GM23338 (cell line): ENCODE measurements around the gene CDH15. TPM values are rescaled to one million over a fixed set of nuclear protein-coding genes. Genes with fewer than 3 reads are reported as not detected.

Source experiments
- ATAC-seq: fragments of 200-7000 bp; cut with Tn5 transposase; 3 replicates; pipeline ENCODE4 v1.9.1; 2020
- DNase-seq: peaks from one replicate; pipeline ENCODE4 v3.0.0-alpha.2; 2015; ENCODE audit warnings: low spot score
- H2AFZ ChIP-seq: fragments of 200-600 bp; sonication (generic); 2 replicates; pipeline ENCODE4 v1.8.0; 2016; ENCODE audit warnings: antibody characterized with exemption, mild to moderate bottlenecking, moderate library complexity
- H3F3A ChIP-seq: fragments of 200-600 bp; sonication (generic); replicated peaks from 2 replicates; pipeline ENCODE4 v1.8.0; 2017; ENCODE audit warnings: antibody characterized with exemption, mixed run types, low read depth
- H3K27ac ChIP-seq: fragments of 200-600 bp; sonication (generic); 2 replicates; pipeline ENCODE4 v1.6.1; 2016; ENCODE audit warnings: low read depth
- H3K27me3 ChIP-seq: fragments of 200-600 bp; sonication (generic); 2 replicates; pipeline ENCODE4 v1.8.0; 2016; ENCODE audit warnings: mild to moderate bottlenecking, mixed run types, moderate library complexity; ENCODE audit not compliant: insufficient read depth
- H3K36me3 ChIP-seq: fragments of 200-600 bp; sonication (generic); 2 replicates; pipeline ENCODE4 v1.8.0; 2016; ENCODE audit warnings: mild to moderate bottlenecking; ENCODE audit not compliant: insufficient read depth
- H3K4me1 ChIP-seq: fragments of 200-600 bp; sonication (generic); 2 replicates; pipeline ENCODE4 v1.8.0; 2016; ENCODE audit warnings: mild to moderate bottlenecking, moderate library complexity; ENCODE audit not compliant: insufficient read depth
- H3K4me2 ChIP-seq: fragments of 200-600 bp; sonication (generic); 2 replicates; pipeline ENCODE4 v1.7.1; 2017; ENCODE audit warnings: mixed run types
- H3K4me3 ChIP-seq: fragments of 200-600 bp; sonication (generic); 2 replicates; pipeline ENCODE4 v1.6.1; 2016; ENCODE audit warnings: mixed run types
- H3K79me2 ChIP-seq: fragments of 200-600 bp; sonication (generic); replicated peaks from 2 replicates; pipeline ENCODE4 v1.8.0; 2017; ENCODE audit warnings: mild to moderate bottlenecking; ENCODE audit not compliant: insufficient read depth
- H3K9me2 ChIP-seq: fragments of 200-600 bp; sonication (generic); 2 replicates; pipeline ENCODE4 v1.8.0; 2017; ENCODE audit not compliant: insufficient read depth
- H4K20me1 ChIP-seq: fragments of 200-600 bp; sonication (generic); replicated peaks from 2 replicates; pipeline ENCODE4 v1.8.0; 2017; ENCODE audit warnings: mild to moderate bottlenecking; ENCODE audit not compliant: insufficient read depth
- H3K27ac Mint-ChIP-seq: 2 replicates; pipeline ENCODE4 v1.8.0; 2020; ENCODE audit warnings: inconsistent platforms, mild to moderate bottlenecking, moderate library complexity, mixed read lengths
- H3K27me3 Mint-ChIP-seq: 3 replicates; pipeline ENCODE4 v1.8.0; 2022; ENCODE audit warnings: low read depth, mild to moderate bottlenecking, moderate library complexity, mixed read lengths, inconsistent platforms; ENCODE audit not compliant: insufficient read depth, poor library complexity
- H3K36me3 Mint-ChIP-seq: 3 replicates; pipeline ENCODE4 v1.8.0; 2021; ENCODE audit warnings: low read depth, mild to moderate bottlenecking, inconsistent platforms, moderate library complexity, mixed read lengths
- H3K4me1 Mint-ChIP-seq: 3 replicates; pipeline ENCODE4 v1.8.0; 2020; ENCODE audit warnings: mild to moderate bottlenecking, inconsistent platforms, mixed read lengths
- H3K4me3 Mint-ChIP-seq: 3 replicates; pipeline ENCODE4 v1.8.0; 2021; ENCODE audit warnings: moderate library complexity, mild to moderate bottlenecking, inconsistent platforms, mixed read lengths
- H3K9me3 Mint-ChIP-seq: 3 replicates; pipeline ENCODE4 v1.8.0; 2020; ENCODE audit warnings: moderate library complexity, mild to moderate bottlenecking, inconsistent platforms, mixed read lengths
- CREB1 ChIP-seq: fragments of 250-450 bp; sonication (Bioruptor Pico); IDR thresholded peaks from 2 replicates; pipeline ENCODE4 v1.5.0; 2020; ENCODE audit warnings: low read depth, mild to moderate bottlenecking, moderate library complexity
- EZH2phosphoT487 ChIP-seq: fragments of 200-600 bp; sonication (generic); IDR thresholded peaks from one replicate; pipeline ENCODE4 v1.8.1; 2018; ENCODE audit warnings: antibody characterized with exemption; ENCODE audit not compliant: unreplicated experiment
- JUNB ChIP-seq: IDR thresholded peaks from one replicate; pipeline ENCODE4 v1.6.1; 2016; ENCODE audit warnings: antibody characterized with exemption; ENCODE audit not compliant: unreplicated experiment
- POLR2AphosphoS5 ChIP-seq: IDR thresholded peaks from 2 replicates; pipeline ENCODE4 v1.6.1; 2016; ENCODE audit warnings: antibody characterized with exemption, low read depth
- ZNF114 ChIP-seq: fragments of 250-450 bp; sonication (Bioruptor Pico); IDR thresholded peaks from 2 replicates; pipeline ENCODE4 v1.5.0; 2020; ENCODE audit warnings: mild to moderate bottlenecking, moderate library complexity
- polyA plus RNA-seq: library from polyadenylated mRNA; unstranded; fragments of >200 nt; fragmentation: Nextera tagmentation; extraction: Ambion mirVana; gene quantifications from 2 replicates; pipeline ENCODE4 v1.2.1, GENCODE V29; 2016
- total RNA-seq: library from RNA; depleted of rRNA; stranded (reverse); fragments of >200 nt; shearing (Covaris generic); gene quantifications from 2 replicates; pipeline ENCODE4 v1.2.3, GENCODE V29; 2014
- TF ChIP-seq, protein P1 (sequence below): fragments of 250-450 bp; sonication (Bioruptor Pico); IDR thresholded peaks from 2 replicates; pipeline ENCODE4 v1.5.0; 2020; ENCODE audit warnings: mild to moderate bottlenecking, moderate library complexity
- TF ChIP-seq, protein P2 (sequence below): IDR thresholded peaks from 2 replicates; pipeline ENCODE4 v1.6.1; 2016; ENCODE audit warnings: antibody characterized with exemption
- TF ChIP-seq, protein P3 (sequence below): IDR thresholded peaks from one replicate; pipeline ENCODE4 v1.6.1; 2018; ENCODE audit warnings: antibody characterized with exemption; ENCODE audit not compliant: unreplicated experiment

Gene CDH15
- total and polyA plus RNA-seq, 2 experiments from 2014 or later, result 0.61 to 1.0 TPM

DNA sequence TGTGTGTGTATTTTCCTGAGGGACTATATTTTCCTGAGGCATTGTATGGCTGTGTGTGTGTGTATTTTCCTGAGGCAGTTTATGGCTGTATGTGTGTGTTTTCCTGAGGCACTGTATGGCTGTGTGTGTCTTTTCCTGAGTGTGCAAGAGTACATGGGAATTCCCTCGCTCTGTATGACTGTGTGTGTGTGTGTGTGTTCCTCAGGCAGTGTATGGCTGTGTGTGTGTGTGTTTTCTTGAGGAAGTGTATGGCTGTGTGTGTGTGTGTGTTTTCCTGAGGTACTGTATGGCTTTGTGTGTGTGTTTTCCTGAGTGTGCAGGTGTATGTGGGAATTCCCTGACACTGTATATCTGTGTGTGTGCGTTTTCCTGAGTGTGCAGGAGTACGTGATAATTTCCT lies 50.1 kb downstream of the CDH15 start (continued):
- TF ChIP-seq, protein P1, sequence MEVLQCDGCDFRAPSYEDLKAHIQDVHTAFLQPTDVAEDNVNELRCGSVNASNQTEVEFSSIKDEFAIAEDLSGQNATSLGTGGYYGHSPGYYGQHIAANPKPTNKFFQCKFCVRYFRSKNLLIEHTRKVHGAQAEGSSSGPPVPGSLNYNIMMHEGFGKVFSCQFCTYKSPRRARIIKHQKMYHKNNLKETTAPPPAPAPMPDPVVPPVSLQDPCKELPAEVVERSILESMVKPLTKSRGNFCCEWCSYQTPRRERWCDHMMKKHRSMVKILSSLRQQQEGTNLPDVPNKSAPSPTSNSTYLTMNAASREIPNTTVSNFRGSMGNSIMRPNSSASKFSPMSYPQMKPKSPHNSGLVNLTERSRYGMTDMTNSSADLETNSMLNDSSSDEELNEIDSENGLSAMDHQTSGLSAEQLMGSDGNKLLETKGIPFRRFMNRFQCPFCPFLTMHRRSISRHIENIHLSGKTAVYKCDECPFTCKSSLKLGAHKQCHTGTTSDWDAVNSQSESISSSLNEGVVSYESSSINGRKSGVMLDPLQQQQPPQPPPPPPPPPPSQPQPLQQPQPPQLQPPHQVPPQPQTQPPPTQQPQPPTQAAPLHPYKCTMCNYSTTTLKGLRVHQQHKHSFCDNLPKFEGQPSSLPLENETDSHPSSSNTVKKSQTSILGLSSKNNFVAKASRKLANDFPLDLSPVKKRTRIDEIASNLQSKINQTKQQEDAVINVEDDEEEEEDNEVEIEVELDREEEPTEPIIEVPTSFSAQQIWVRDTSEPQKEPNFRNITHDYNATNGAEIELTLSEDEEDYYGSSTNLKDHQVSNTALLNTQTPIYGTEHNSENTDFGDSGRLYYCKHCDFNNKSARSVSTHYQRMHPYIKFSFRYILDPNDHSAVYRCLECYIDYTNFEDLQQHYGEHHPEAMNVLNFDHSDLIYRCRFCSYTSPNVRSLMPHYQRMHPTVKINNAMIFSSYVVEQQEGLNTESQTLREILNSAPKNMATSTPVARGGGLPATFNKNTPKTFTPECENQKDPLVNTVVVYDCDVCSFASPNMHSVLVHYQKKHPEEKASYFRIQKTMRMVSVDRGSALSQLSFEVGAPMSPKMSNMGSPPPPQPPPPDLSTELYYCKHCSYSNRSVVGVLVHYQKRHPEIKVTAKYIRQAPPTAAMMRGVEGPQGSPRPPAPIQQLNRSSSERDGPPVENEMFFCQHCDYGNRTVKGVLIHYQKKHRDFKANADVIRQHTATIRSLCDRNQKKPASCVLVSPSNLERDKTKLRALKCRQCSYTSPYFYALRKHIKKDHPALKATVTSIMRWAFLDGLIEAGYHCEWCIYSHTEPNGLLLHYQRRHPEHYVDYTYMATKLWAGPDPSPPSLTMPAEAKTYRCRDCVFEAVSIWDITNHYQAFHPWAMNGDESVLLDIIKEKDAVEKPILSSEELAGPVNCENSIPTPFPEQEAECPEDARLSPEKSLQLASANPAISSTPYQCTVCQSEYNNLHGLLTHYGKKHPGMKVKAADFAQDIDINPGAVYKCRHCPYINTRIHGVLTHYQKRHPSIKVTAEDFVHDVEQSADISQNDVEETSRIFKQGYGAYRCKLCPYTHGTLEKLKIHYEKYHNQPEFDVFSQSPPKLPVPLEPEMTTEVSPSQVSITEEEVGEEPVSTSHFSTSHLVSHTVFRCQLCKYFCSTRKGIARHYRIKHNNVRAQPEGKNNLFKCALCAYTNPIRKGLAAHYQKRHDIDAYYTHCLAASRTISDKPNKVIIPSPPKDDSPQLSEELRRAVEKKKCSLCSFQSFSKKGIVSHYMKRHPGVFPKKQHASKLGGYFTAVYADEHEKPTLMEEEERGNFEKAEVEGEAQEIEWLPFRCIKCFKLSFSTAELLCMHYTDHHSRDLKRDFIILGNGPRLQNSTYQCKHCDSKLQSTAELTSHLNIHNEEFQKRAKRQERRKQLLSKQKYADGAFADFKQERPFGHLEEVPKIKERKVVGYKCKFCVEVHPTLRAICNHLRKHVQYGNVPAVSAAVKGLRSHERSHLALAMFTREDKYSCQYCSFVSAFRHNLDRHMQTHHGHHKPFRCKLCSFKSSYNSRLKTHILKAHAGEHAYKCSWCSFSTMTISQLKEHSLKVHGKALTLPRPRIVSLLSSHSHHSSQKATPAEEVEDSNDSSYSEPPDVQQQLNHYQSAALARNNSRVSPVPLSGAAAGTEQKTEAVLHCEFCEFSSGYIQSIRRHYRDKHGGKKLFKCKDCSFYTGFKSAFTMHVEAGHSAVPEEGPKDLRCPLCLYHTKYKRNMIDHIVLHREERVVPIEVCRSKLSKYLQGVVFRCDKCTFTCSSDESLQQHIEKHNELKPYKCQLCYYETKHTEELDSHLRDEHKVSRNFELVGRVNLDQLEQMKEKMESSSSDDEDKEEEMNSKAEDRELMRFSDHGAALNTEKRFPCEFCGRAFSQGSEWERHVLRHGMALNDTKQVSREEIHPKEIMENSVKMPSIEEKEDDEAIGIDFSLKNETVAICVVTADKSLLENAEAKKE, result no peak
- TF ChIP-seq, protein P2, sequence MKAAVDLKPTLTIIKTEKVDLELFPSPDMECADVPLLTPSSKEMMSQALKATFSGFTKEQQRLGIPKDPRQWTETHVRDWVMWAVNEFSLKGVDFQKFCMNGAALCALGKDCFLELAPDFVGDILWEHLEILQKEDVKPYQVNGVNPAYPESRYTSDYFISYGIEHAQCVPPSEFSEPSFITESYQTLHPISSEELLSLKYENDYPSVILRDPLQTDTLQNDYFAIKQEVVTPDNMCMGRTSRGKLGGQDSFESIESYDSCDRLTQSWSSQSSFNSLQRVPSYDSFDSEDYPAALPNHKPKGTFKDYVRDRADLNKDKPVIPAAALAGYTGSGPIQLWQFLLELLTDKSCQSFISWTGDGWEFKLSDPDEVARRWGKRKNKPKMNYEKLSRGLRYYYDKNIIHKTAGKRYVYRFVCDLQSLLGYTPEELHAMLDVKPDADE, result no peak
- TF ChIP-seq JUNB (no peak), ZNF114 (CRISPR knock-in tag) (no peak)

DNA sequence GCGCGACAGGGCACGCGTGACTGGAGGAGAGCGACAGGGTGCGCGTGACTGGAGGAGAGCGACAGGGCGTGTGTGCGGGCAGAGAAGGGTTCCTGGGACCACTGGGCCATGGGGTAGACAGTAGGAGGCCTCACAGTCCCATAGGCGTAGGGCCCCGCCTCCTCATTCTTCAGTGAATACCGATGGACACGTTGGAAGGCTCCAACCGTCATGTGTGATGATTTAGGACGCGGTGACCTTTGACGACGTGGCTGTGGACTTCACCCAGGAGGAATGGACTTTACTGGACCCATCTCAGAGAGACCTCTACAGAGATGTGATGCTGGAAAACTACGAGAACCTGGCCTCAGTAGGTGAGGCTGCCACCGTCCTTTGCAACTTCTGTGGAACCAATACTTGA lies 51.4 kb downstream of the CDH15 start:
- Histone ChIP-seq H2AFZ (no peak overlapping the region), H3K9me2 (no peaks in the 10 kb centered on the region), H3K27me3 (no peaks in the 10 kb centered on the region), H4K20me1 (peaks cover 3% of the 10 kb centered on the region; the same call in 1 of the 2 replicates), H3K4me1 (peaks cover 6% of the 10 kb centered on the region; the same call in 1 of the 2 replicates), H3K4me2 (no peak overlapping the region), H3K4me3 (no peak overlapping the region), H3K36me3 (peaks cover 27% of the 10 kb centered on the region), H3K79me2 (peaks cover 13% of the 10 kb centered on the region), H3F3A (no peaks in the 10 kb centered on the region), H3K27ac (no peak overlapping the region)
- DNase-seq (no peak), ATAC-seq (no peak)
- no peak overlapping the region for H3K4me3 Mint-ChIP-seq
- H3K36me3 Mint-ChIP-seq, result peaks cover 57% of the 10 kb centered on the region
- TF ChIP-seq, protein P2, result no peak
- TF ChIP-seq, protein P3, sequence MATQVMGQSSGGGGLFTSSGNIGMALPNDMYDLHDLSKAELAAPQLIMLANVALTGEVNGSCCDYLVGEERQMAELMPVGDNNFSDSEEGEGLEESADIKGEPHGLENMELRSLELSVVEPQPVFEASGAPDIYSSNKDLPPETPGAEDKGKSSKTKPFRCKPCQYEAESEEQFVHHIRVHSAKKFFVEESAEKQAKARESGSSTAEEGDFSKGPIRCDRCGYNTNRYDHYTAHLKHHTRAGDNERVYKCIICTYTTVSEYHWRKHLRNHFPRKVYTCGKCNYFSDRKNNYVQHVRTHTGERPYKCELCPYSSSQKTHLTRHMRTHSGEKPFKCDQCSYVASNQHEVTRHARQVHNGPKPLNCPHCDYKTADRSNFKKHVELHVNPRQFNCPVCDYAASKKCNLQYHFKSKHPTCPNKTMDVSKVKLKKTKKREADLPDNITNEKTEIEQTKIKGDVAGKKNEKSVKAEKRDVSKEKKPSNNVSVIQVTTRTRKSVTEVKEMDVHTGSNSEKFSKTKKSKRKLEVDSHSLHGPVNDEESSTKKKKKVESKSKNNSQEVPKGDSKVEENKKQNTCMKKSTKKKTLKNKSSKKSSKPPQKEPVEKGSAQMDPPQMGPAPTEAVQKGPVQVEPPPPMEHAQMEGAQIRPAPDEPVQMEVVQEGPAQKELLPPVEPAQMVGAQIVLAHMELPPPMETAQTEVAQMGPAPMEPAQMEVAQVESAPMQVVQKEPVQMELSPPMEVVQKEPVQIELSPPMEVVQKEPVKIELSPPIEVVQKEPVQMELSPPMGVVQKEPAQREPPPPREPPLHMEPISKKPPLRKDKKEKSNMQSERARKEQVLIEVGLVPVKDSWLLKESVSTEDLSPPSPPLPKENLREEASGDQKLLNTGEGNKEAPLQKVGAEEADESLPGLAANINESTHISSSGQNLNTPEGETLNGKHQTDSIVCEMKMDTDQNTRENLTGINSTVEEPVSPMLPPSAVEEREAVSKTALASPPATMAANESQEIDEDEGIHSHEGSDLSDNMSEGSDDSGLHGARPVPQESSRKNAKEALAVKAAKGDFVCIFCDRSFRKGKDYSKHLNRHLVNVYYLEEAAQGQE, result no peak
- no peak for TF ChIP-seq ZNF114 (CRISPR knock-in tag)
- no peak for TF ChIP-seq CREB1 (CRISPR knock-in tag)
- no peak for TF ChIP-seq EZH2phosphoT487
- TF ChIP-seq POLR2AphosphoS5, result no peak
- H3K4me1 Mint-ChIP-seq, result no peaks in the 10 kb centered on the region; the same call in 2 of the 3 replicates
- H3K27ac Mint-ChIP-seq, result no peak overlapping the region
- peaks cover 19% of the 10 kb centered on the region for H3K9me3 Mint-ChIP-seq
- H3K27me3 Mint-ChIP-seq, result peaks cover 8% of the 10 kb centered on the region
